ENCODE measurements around the gene ADGRL3.
"Not testable (repeated sequence)": the region's sequence is repeated elsewhere in the genome, so short reads cannot be mapped to it uniquely, and the experiment has no call there.

The ADGRL3 gene

GRCh38 chr4:61763682-61764081 lies 563.6 kb downstream of the ADGRL3 start:
- no peak for TF ChIP-seq OSR1 (CRISPR knock-in tag; IDR thresholded peaks at IDR 0.05)
- no peak for TF ChIP-seq ESRRG (CRISPR knock-in tag; IDR thresholded peaks at IDR 0.05)
- TF ChIP-seq TCF4 (CRISPR knock-in tag; IDR thresholded peaks at IDR 0.05; ENCODE audit: borderline replicate concordance) = no peak
- TF ChIP-seq ISL1 (CRISPR knock-in tag; IDR thresholded peaks at IDR 0.05) = no peak
- TF ChIP-seq ZFP3 (CRISPR knock-in tag; IDR thresholded peaks at IDR 0.05) = no peak
- TF ChIP-seq, protein P1, sequence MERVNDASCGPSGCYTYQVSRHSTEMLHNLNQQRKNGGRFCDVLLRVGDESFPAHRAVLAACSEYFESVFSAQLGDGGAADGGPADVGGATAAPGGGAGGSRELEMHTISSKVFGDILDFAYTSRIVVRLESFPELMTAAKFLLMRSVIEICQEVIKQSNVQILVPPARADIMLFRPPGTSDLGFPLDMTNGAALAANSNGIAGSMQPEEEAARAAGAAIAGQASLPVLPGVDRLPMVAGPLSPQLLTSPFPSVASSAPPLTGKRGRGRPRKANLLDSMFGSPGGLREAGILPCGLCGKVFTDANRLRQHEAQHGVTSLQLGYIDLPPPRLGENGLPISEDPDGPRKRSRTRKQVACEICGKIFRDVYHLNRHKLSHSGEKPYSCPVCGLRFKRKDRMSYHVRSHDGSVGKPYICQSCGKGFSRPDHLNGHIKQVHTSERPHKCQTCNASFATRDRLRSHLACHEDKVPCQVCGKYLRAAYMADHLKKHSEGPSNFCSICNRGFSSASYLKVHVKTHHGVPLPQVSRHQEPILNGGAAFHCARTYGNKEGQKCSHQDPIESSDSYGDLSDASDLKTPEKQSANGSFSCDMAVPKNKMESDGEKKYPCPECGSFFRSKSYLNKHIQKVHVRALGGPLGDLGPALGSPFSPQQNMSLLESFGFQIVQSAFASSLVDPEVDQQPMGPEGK (CRISPR knock-in tag; IDR thresholded peaks at IDR 0.05; ENCODE audit: borderline replicate concordance) = no peak
- no peak for TF ChIP-seq ZNF565 (CRISPR knock-in tag; conservative IDR thresholded peaks at IDR 0.05; ENCODE audit: low read depth)
- no peak for TF ChIP-seq ZC3H10 (CRISPR knock-in tag; IDR thresholded peaks at IDR 0.05)
- TF ChIP-seq PPARA (CRISPR knock-in tag; IDR thresholded peaks at IDR 0.05; ENCODE audit: borderline replicate concordance) = no peak
- TF ChIP-seq ZNF70 (CRISPR knock-in tag; IDR thresholded peaks at IDR 0.05) = no peak
- TF ChIP-seq TOX (CRISPR knock-in tag; IDR thresholded peaks at IDR 0.05; ENCODE audit: borderline replicate concordance) = no peak
- TF ChIP-seq RARB (CRISPR knock-in tag; IDR thresholded peaks at IDR 0.05) = no peak
- TF ChIP-seq SNAI2 (CRISPR knock-in tag; IDR thresholded peaks at IDR 0.05) = no peak
- no peak for TF ChIP-seq TSHZ2 (CRISPR knock-in tag; IDR thresholded peaks at IDR 0.05)
- TF ChIP-seq ZNF8 (CRISPR knock-in tag; IDR thresholded peaks at IDR 0.05) = no peak
- TF ChIP-seq, protein P2, sequence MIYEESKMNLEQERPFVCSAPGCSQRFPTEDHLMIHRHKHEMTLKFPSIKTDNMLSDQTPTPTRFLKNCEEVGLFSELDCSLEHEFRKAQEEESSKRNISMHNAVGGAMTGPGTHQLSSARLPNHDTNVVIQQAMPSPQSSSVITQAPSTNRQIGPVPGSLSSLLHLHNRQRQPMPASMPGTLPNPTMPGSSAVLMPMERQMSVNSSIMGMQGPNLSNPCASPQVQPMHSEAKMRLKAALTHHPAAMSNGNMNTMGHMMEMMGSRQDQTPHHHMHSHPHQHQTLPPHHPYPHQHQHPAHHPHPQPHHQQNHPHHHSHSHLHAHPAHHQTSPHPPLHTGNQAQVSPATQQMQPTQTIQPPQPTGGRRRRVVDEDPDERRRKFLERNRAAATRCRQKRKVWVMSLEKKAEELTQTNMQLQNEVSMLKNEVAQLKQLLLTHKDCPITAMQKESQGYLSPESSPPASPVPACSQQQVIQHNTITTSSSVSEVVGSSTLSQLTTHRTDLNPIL (CRISPR knock-in tag; IDR thresholded peaks at IDR 0.05; ENCODE audit: low read depth) = no peak
- TF ChIP-seq CSDC2 (CRISPR knock-in tag; IDR thresholded peaks at IDR 0.05) = no peak
- ATAC-seq = no peak

DNA sequence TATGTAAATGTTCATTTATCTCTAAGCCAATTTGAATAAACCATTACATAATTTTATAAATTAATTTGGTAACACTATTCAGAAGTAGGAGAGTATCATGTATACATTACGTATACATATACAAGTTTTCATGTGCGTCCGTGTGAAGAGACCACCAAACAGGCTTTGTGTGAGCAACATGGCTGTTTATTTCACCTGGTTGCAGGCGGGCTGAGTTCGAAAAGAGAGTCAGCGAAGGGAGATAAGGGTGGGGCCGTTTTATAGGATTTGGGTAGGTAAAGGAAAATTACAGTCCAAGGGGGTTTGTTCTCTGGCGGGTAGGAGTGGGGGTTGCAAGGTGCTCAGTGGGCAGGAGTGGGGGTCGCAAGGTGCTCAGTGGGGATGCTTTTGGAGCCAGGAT lies 564.0 kb downstream of the ADGRL3 start:
- ATAC-seq = not testable (repeated sequence)

DNA sequence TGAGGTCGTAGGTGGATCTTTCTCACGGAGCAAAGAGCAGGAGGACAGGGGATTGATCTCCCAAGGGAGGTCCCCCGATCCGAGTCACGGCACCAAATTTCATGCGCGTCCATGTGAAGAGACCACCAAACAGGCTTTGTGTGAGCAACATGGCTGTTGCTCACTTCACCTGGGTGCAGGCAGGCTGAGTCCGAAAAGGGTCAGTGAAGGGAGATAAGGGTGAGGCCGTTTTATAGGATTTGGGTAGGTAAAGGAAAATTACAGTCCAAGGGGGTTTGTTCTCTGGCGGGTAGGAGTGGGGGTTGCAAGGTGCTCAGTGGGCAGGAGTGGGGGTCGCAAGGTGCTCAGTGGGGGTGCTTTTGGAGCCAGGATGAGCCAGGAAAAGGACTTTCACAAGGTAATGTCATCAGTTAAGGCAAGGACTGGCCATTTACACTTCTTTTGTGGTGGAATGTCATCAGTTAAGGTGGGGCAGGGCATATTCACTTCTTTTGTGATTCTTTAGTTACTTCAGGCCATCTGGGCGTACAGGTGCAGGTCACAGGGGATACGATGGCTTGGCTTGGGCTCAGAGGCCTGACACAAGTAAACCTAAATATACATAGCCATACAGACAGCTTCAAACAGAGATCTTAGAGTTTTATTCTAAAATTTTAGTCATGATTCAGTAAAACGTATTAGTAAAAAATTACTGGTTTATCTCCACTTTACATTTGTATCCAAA lies 569.5 kb downstream of the ADGRL3 start:
- ATAC-seq = not testable (repeated sequence)

DNA sequence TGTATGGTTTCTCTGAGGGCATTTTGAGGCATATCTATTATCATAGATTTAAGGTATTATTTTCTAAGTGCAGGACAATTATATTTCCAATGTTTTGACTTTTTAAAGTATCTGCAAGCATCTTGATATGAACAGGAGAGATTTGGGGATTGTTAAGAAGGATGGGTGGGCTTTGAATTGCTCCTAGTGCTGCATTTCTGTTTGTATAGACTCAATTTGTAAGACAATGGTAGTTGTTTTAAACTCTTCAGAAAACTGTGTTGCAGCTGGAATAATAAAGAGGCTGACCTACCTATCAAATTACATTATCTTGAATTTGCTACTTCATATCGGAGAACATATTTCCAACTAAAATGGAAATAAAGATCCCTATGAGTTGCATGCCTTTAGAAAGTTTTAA lies 570.3 kb downstream of the ADGRL3 start:
- ATAC-seq = no peak
- TF ChIP-seq ISL1 (CRISPR knock-in tag; IDR thresholded peaks at IDR 0.05) (no peak), ZC3H10 (CRISPR knock-in tag; IDR thresholded peaks at IDR 0.05) (no peak), ZFP30 (CRISPR knock-in tag; IDR thresholded peaks at IDR 0.05) (no peak), GLIS3 (CRISPR knock-in tag; IDR thresholded peaks at IDR 0.05) (no peak), POU6F1 (CRISPR knock-in tag; IDR thresholded peaks at IDR 0.05; ENCODE audit: borderline replicate concordance, low read depth) (no peak), TCF4 (CRISPR knock-in tag; IDR thresholded peaks at IDR 0.05; ENCODE audit: borderline replicate concordance) (no peak), BACH2 (CRISPR knock-in tag; IDR thresholded peaks at IDR 0.05; ENCODE audit: borderline replicate concordance) (no peak), ZFP3 (CRISPR knock-in tag; IDR thresholded peaks at IDR 0.05) (no peak)
- TF ChIP-seq, protein P1 (CRISPR knock-in tag; IDR thresholded peaks at IDR 0.05; ENCODE audit: borderline replicate concordance) = no peak
- TF ChIP-seq, protein P3, sequence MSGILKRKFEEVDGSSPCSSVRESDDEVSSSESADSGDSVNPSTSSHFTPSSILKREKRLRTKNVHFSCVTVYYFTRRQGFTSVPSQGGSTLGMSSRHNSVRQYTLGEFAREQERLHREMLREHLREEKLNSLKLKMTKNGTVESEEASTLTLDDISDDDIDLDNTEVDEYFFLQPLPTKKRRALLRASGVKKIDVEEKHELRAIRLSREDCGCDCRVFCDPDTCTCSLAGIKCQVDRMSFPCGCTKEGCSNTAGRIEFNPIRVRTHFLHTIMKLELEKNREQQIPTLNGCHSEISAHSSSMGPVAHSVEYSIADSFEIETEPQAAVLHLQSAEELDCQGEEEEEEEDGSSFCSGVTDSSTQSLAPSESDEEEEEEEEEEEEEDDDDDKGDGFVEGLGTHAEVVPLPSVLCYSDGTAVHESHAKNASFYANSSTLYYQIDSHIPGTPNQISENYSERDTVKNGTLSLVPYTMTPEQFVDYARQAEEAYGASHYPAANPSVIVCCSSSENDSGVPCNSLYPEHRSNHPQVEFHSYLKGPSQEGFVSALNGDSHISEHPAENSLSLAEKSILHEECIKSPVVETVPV (CRISPR knock-in tag; IDR thresholded peaks at IDR 0.05) = no peak
- TF ChIP-seq, protein P2 (CRISPR knock-in tag; IDR thresholded peaks at IDR 0.05; ENCODE audit: low read depth) = no peak
